Measurements from ENCODE around the gene OSBP. TPM values are rescaled to one million over a fixed set of nuclear protein-coding genes. Genes with fewer than 3 reads are reported as not detected.

Gene OSBP
- total RNA-seq, 1 experiment from 2014 or later, result 36.3 TPM

DNA sequence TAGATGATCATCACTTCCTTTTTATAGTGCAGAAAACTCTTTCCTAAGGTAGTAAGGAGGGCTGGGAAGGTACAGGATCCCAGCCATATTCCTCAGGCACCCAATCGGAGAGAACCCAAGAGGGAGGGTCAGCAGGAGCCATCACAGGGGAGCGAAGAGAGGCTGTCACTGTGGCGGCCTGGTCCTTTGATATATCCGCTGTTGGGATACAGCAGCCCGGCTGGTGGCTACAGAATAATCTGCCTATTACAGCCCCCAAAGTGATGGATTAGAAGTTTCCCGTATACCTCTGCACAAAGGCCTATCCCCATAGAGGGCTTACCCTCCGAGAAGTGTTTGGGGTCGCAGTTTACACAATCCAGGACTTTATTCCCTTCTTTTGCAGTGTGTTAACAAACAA lies 55.7 kb downstream of the OSBP start:
- Histone ChIP-seq H3K9me2 (replicated peaks; ENCODE audit: low read length) (no peaks in the 10 kb centered on the region), H3K9ac (ENCODE audit: low read length) (no peak overlapping the region), H3K4me3 (ENCODE audit: low read length) (peak overlapping the region; percentile 96), H4K20me1 (ENCODE audit: low read length) (no peaks in the 10 kb centered on the region; the same call in 1 of the 2 replicates), H3K4me2 (ENCODE audit: low read length) (peak overlapping the region; percentile 96; the same call in 1 of the 2 replicates), H3K27me3 (ENCODE audit: low read length) (no peaks in the 10 kb centered on the region), H3K27ac (ENCODE audit: low read length) (no peak overlapping the region), H3K4me1 (ENCODE audit: insufficient read depth, low read length) (peaks cover 6% of the 10 kb centered on the region; the same call in 1 of the 2 replicates), H2AFZ (ENCODE audit: low read length) (no peak overlapping the region), H3K79me2 (ENCODE audit: low read length) (no peaks in the 10 kb centered on the region), H3F3A (ENCODE audit: low read length, unreplicated experiment) (peaks cover 8% of the 10 kb centered on the region), H3K9me3 (ENCODE audit: low read length) (no peaks in the 10 kb centered on the region), H3K36me3 (ENCODE audit: low read depth, low read length) (no peaks in the 10 kb centered on the region)
- no peak; the same call in 1 of the 2 replicates for ATAC-seq
- POLR2A ChIA-PET (ENCODE audit: unreplicated experiment), result no interaction called here
- CTCF ChIA-PET, result no interaction called here
- no peak for TF ChIP-seq EZH2phosphoT487 (IDR thresholded peaks at IDR 0.05; ENCODE audit: borderline replicate concordance, low read length)
- no peak for TF ChIP-seq EZH2 (IDR thresholded peaks at IDR 0.05; ENCODE audit: low read length, unreplicated experiment)
- TF ChIP-seq, protein P1, sequence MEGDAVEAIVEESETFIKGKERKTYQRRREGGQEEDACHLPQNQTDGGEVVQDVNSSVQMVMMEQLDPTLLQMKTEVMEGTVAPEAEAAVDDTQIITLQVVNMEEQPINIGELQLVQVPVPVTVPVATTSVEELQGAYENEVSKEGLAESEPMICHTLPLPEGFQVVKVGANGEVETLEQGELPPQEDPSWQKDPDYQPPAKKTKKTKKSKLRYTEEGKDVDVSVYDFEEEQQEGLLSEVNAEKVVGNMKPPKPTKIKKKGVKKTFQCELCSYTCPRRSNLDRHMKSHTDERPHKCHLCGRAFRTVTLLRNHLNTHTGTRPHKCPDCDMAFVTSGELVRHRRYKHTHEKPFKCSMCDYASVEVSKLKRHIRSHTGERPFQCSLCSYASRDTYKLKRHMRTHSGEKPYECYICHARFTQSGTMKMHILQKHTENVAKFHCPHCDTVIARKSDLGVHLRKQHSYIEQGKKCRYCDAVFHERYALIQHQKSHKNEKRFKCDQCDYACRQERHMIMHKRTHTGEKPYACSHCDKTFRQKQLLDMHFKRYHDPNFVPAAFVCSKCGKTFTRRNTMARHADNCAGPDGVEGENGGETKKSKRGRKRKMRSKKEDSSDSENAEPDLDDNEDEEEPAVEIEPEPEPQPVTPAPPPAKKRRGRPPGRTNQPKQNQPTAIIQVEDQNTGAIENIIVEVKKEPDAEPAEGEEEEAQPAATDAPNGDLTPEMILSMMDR (conservative IDR thresholded peaks at IDR 0.05; ENCODE audit: low read depth, low read length), result no peak
- intact Hi-C loops (cut with micrococcal nuclease), result loop anchor here (1.0 to 10.0 kb wide), 3 partner anchors 9 to 415 kb away; partner anchors contain the start of genes FAM111A and STX3
- no peak for DNase-seq
- BruUV-seq (replicated peaks), result no TSS peak

DNA sequence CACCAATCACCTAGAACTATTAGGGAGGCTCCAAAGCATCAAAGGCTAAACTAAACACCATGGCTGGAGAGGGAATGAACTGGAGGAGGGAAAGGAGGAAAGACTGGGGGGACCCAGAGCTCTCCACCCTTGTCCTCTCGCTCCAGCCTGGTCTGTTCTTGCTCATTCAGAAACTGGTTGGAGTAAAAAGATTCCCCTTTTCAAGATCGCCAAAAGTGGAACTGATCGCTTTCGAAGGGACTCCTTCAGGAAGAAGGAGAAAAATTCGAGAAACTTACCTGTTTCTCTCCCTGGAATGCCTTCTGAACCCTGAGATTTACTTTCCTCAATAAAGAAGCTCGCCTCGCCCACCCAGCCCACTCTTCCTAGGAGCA lies 57.3 kb downstream of the OSBP start:
- Histone ChIP-seq H3K4me2 (ENCODE audit: low read length) (0 out of 2 replicates have a peak overlapping the region, but pooled peaks have one; percentile 9), H2AFZ (ENCODE audit: low read length) (no peak overlapping the region), H3K36me3 (ENCODE audit: low read depth, low read length) (no peaks in the 10 kb centered on the region), H3K79me2 (ENCODE audit: low read length) (no peaks in the 10 kb centered on the region), H3K9me2 (replicated peaks; ENCODE audit: low read length) (no peaks in the 10 kb centered on the region), H3K4me3 (ENCODE audit: low read length) (no peak overlapping the region), H3K9me3 (ENCODE audit: low read length) (no peaks in the 10 kb centered on the region), H3K27me3 (ENCODE audit: low read length) (no peaks in the 10 kb centered on the region), H3K27ac (ENCODE audit: low read length) (no peak overlapping the region), H3F3A (ENCODE audit: low read length, unreplicated experiment) (peaks cover 8% of the 10 kb centered on the region), H3K9ac (ENCODE audit: low read length) (no peak overlapping the region), H4K20me1 (ENCODE audit: low read length) (no peaks in the 10 kb centered on the region; the same call in 1 of the 2 replicates), H3K4me1 (ENCODE audit: insufficient read depth, low read length) (peaks cover 6% of the 10 kb centered on the region; the same call in 1 of the 2 replicates)
- ChIA-PET CTCF (no interaction called here), POLR2A (ENCODE audit: unreplicated experiment) (no interaction called here)
- TF ChIP-seq EZH2 (IDR thresholded peaks at IDR 0.05; ENCODE audit: low read length, unreplicated experiment) (no peak), EZH2phosphoT487 (IDR thresholded peaks at IDR 0.05; ENCODE audit: borderline replicate concordance, low read length) (no peak)
- TF ChIP-seq, protein P1 (conservative IDR thresholded peaks at IDR 0.05; ENCODE audit: low read depth, low read length), result no peak
- no peak for ATAC-seq
- no TSS peak for BruUV-seq (replicated peaks)
- DNase-seq, result no peak
- intact Hi-C loops (cut with micrococcal nuclease), result loop anchor here (10.0 kb wide), 2 partner anchors 197 to 413 kb away; partner anchors contain the start of genes FAM111A and STX3

DNA sequence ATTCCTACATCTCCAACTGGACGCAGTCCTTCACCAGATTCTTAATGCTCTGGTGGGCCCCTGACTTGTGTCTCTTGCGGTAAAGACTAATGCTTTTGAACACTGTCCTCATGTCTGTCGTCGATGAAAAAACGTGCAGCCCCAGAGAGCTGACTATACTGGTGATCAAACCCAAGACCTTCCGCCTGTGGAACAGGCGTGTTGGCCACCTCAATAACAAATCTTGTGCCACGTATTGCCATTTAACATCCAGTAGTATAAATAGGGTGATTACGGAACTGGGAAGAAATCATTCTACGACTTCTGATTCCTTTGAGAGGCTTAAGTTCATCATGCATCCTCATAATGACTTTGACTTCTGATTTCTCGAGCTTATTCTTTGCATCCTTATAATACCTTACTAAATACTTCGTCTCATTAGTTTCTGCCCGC lies 58.6 kb downstream of the OSBP start:
- intact Hi-C loops (cut with micrococcal nuclease), result loop anchor here (10.0 kb wide), 2 partner anchors 198 to 412 kb away; partner anchors contain the start of genes FAM111A and STX3
- ATAC-seq, result no peak
- POLR2A ChIA-PET (ENCODE audit: unreplicated experiment), result interaction anchor here (0.5 to 0.9 kb wide), 3 partner anchors 20 to 199 kb away, joined by 4 to 10 read pairs (median 4); partner anchors contain the start of gene PATL1
- H3K4me2 ChIP-seq (ENCODE audit: low read length), result peak overlapping the region; percentile 77
- H3K79me2 ChIP-seq (ENCODE audit: low read length), result no peaks in the 10 kb centered on the region
- no peak overlapping the region for H3K9ac ChIP-seq (ENCODE audit: low read length)
- TF ChIP-seq EZH2 (IDR thresholded peaks at IDR 0.05; ENCODE audit: low read length, unreplicated experiment) (no peak), EZH2phosphoT487 (IDR thresholded peaks at IDR 0.05; ENCODE audit: borderline replicate concordance, low read length) (no peak)
- TF ChIP-seq, protein P1 (conservative IDR thresholded peaks at IDR 0.05; ENCODE audit: low read depth, low read length), result no peak
- H3K4me1 ChIP-seq (ENCODE audit: insufficient read depth, low read length), result peaks cover 6% of the 10 kb centered on the region; the same call in 1 of the 2 replicates
- H3K27me3 ChIP-seq (ENCODE audit: low read length), result no peaks in the 10 kb centered on the region
- no peaks in the 10 kb centered on the region for H3K9me2 ChIP-seq (replicated peaks; ENCODE audit: low read length)
- no peaks in the 10 kb centered on the region for H3K36me3 ChIP-seq (ENCODE audit: low read depth, low read length)
- H4K20me1 ChIP-seq (ENCODE audit: low read length), result no peaks in the 10 kb centered on the region; the same call in 1 of the 2 replicates
- DNase-seq, result peak; percentile 23
- H2AFZ ChIP-seq (ENCODE audit: low read length), result 0 out of 2 replicates have a peak overlapping the region, but pooled peaks have one; percentile 11
- peak overlapping the region; percentile 70; the same call in 1 of the 2 replicates for H3K4me3 ChIP-seq (ENCODE audit: low read length)
- H3K27ac ChIP-seq (ENCODE audit: low read length), result no peak overlapping the region
- H3F3A ChIP-seq (ENCODE audit: low read length, unreplicated experiment), result peaks cover 8% of the 10 kb centered on the region
- CTCF ChIA-PET, result interaction anchor here (0.6 to 1.1 kb wide), 3 partner anchors 32 to 981 kb away, joined by 5 to 12 read pairs (median 7); no protein-coding TSS in a partner anchor
- no TSS peak for BruUV-seq (replicated peaks)
- no peaks in the 10 kb centered on the region for H3K9me3 ChIP-seq (ENCODE audit: low read length)
